WTC11 (cell line): ENCODE results near the gene HES5. TPM values are rescaled to one million over a fixed set of nuclear protein-coding genes. Genes with fewer than 3 reads are reported as not detected.
A peak's percentile ranks its signal among the peaks of the same experiment; 100 is the strongest.

ENCODE experiments used
- ATAC-seq: fragments of 200-7000 bp; cut with Tn5 transposase; 2 replicates; pipeline ENCODE4 v1.10.0; 2021; ENCODE audit warnings: mild to moderate bottlenecking, moderate library complexity
- CTCF ChIA-PET: fragments of 300-600 bp; sonication (Branson Sonifier 250); formaldehyde crosslinking; loops from one replicate; lab custom pipeline; 2021; ENCODE audit warnings: antibody characterized with exemption; lab: Charles Lee
- POLR2A ChIA-PET: fragments of 350-600 bp; sonication (Branson Sonifier 250); formaldehyde crosslinking; loops from one replicate; lab custom pipeline; 2021; ENCODE audit warnings: antibody characterized with exemption; lab: Charles Lee
- DNase-seq: peaks from one replicate; pipeline ENCODE4 v3.0.0; 2021; ENCODE audit warnings: low spot score
- H3K27ac Mint-ChIP-seq: 2 replicates; pipeline ENCODE4 v1.8.0; 2021; ENCODE audit warnings: mixed read lengths
- H3K27me3 Mint-ChIP-seq: 2 replicates; pipeline ENCODE4 v1.8.0; 2021; ENCODE audit warnings: low read depth, mild to moderate bottlenecking, moderate library complexity, mixed read lengths
- H3K36me3 Mint-ChIP-seq: 2 replicates; pipeline ENCODE4 v1.8.0; 2021; ENCODE audit warnings: mixed read lengths
- H3K4me1 Mint-ChIP-seq: 2 replicates; pipeline ENCODE4 v1.8.0; 2022; ENCODE audit warnings: mixed read lengths
- H3K4me3 Mint-ChIP-seq: 2 replicates; pipeline ENCODE4 v1.8.0; 2021; ENCODE audit warnings: mild to moderate bottlenecking, moderate library complexity, mixed read lengths
- H3K9me3 Mint-ChIP-seq: 2 replicates; pipeline ENCODE4 v1.8.0; 2021; ENCODE audit warnings: mixed read lengths
- ARID4B ChIP-seq: sonication (generic); formaldehyde crosslinking; IDR thresholded peaks from 2 replicates; pipeline ENCODE4 v1.8.0; 2023; ENCODE audit warnings: missing genetic modification reagents, mild to moderate bottlenecking, borderline replicate concordance
- CREB1 ChIP-seq: sonication (generic); formaldehyde crosslinking; IDR thresholded peaks from 2 replicates; pipeline ENCODE4 v1.8.0; 2023; ENCODE audit warnings: mild to moderate bottlenecking, missing genetic modification reagents
- EMX1 ChIP-seq: fragments of 250-450 bp; sonication (Bioruptor Pico); IDR thresholded peaks from 2 replicates; pipeline ENCODE4 v1.8.0; 2021; ENCODE audit warnings: mild to moderate bottlenecking
- JAZF1 ChIP-seq: fragments of 250-450 bp; sonication (Bioruptor Pico); IDR thresholded peaks from 2 replicates; pipeline ENCODE4 v1.9.0; 2021; ENCODE audit warnings: moderate library complexity, mild to moderate bottlenecking, inconsistent platforms
- NFE2L1 ChIP-seq: sonication (generic); formaldehyde crosslinking; IDR thresholded peaks from 2 replicates; pipeline ENCODE4 v1.8.1; 2023; ENCODE audit warnings: missing genetic modification reagents
- ZNF423 ChIP-seq: fragments of 250-450 bp; sonication (Bioruptor Pico); IDR thresholded peaks from 2 replicates; pipeline ENCODE4 v2.1.2; 2022; ENCODE audit warnings: mild to moderate bottlenecking, moderate library complexity
- ZSCAN18 ChIP-seq: fragments of 250-450 bp; sonication (Bioruptor Pico); IDR thresholded peaks from 2 replicates; pipeline ENCODE4 v2.1.2; 2022; ENCODE audit warnings: mild to moderate bottlenecking, moderate library complexity
- total RNA-seq: library from RNA; stranded (reverse); gene quantifications from 3 replicates; pipeline ENCODE4 v1.2.3, GENCODE V29; 2021
- TF ChIP-seq, protein P1 (sequence below): fragments of 250-450 bp; sonication (Bioruptor Pico); IDR thresholded peaks from 2 replicates; pipeline ENCODE4 v1.8.0; 2021; ENCODE audit warnings: mild to moderate bottlenecking
- TF ChIP-seq, protein P2 (sequence below): sonication (generic); formaldehyde crosslinking; IDR thresholded peaks from 2 replicates; pipeline ENCODE4 v1.8.1; 2022; ENCODE audit warnings: missing genetic modification reagents, borderline replicate concordance
- TF ChIP-seq, protein P3 (sequence below): sonication (generic); formaldehyde crosslinking; IDR thresholded peaks from 2 replicates; pipeline ENCODE4 v1.8.1; 2023; ENCODE audit warnings: mild to moderate bottlenecking, missing genetic modification reagents, borderline replicate concordance

The HES5 gene
- total RNA-seq, 1 experiment from 2014 or later, result not detected

- DNase-seq (no peak), ATAC-seq (no peak)
- H3K9me3 Mint-ChIP-seq, result no peaks in the 10 kb centered on the region
- ChIA-PET POLR2A (no interaction called here), CTCF (interaction anchor here (0.6 to 1.6 kb wide), 7 partner anchors 9 to 279 kb away, joined by 3 to 8 read pairs (median 4); no protein-coding TSS in a partner anchor)
- H3K27ac Mint-ChIP-seq, result no peak overlapping the region
- no peak overlapping the region for H3K4me3 Mint-ChIP-seq
- no peaks in the 10 kb centered on the region for H3K36me3 Mint-ChIP-seq
- peaks cover 4% of the 10 kb centered on the region; the same call in 1 of the 2 replicates for H3K4me1 Mint-ChIP-seq
- no peaks in the 10 kb centered on the region for H3K27me3 Mint-ChIP-seq
- no peak for TF ChIP-seq ZSCAN18
- TF ChIP-seq EMX1 (CRISPR knock-in tag), result no peak
- TF ChIP-seq, protein P1, sequence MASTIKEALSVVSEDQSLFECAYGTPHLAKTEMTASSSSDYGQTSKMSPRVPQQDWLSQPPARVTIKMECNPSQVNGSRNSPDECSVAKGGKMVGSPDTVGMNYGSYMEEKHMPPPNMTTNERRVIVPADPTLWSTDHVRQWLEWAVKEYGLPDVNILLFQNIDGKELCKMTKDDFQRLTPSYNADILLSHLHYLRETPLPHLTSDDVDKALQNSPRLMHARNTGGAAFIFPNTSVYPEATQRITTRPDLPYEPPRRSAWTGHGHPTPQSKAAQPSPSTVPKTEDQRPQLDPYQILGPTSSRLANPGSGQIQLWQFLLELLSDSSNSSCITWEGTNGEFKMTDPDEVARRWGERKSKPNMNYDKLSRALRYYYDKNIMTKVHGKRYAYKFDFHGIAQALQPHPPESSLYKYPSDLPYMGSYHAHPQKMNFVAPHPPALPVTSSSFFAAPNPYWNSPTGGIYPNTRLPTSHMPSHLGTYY, result no peak
- TF ChIP-seq, protein P2, sequence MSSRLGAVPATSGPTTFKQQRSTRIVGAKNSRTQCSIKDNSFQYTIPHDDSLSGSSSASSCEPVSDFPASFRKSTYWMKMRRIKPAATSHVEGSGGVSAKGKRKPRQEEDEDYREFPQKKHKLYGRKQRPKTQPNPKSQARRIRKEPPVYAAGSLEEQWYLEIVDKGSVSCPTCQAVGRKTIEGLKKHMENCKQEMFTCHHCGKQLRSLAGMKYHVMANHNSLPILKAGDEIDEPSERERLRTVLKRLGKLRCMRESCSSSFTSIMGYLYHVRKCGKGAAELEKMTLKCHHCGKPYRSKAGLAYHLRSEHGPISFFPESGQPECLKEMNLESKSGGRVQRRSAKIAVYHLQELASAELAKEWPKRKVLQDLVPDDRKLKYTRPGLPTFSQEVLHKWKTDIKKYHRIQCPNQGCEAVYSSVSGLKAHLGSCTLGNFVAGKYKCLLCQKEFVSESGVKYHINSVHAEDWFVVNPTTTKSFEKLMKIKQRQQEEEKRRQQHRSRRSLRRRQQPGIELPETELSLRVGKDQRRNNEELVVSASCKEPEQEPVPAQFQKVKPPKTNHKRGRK (CRISPR knock-in tag), result no peak
- TF ChIP-seq, protein P3, sequence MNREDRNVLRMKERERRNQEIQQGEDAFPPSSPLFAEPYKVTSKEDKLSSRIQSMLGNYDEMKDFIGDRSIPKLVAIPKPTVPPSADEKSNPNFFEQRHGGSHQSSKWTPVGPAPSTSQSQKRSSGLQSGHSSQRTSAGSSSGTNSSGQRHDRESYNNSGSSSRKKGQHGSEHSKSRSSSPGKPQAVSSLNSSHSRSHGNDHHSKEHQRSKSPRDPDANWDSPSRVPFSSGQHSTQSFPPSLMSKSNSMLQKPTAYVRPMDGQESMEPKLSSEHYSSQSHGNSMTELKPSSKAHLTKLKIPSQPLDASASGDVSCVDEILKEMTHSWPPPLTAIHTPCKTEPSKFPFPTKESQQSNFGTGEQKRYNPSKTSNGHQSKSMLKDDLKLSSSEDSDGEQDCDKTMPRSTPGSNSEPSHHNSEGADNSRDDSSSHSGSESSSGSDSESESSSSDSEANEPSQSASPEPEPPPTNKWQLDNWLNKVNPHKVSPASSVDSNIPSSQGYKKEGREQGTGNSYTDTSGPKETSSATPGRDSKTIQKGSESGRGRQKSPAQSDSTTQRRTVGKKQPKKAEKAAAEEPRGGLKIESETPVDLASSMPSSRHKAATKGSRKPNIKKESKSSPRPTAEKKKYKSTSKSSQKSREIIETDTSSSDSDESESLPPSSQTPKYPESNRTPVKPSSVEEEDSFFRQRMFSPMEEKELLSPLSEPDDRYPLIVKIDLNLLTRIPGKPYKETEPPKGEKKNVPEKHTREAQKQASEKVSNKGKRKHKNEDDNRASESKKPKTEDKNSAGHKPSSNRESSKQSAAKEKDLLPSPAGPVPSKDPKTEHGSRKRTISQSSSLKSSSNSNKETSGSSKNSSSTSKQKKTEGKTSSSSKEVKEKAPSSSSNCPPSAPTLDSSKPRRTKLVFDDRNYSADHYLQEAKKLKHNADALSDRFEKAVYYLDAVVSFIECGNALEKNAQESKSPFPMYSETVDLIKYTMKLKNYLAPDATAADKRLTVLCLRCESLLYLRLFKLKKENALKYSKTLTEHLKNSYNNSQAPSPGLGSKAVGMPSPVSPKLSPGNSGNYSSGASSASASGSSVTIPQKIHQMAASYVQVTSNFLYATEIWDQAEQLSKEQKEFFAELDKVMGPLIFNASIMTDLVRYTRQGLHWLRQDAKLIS (CRISPR knock-in tag), result no peak
- no peak for TF ChIP-seq CREB1 (CRISPR knock-in tag)
- no peak for TF ChIP-seq NFE2L1 (CRISPR knock-in tag)
These were observed 26.8 kb upstream of the HES5 start for GRCh38 chr1:2556678-2557481.

GRCh38 chr1:2556277-2556677 is 26.2 kb upstream of the HES5 start, which contains the start of gene TNFRSF14:
TNFRSF14 (plus strand) TSS chr1:2556371; CDS start chr1:2556665, 294 bp downstream.
- ATAC-seq (no peak), DNase-seq (no peak)
- H3K4me3 Mint-ChIP-seq, result no peak within 1 kb of the TSS
- peaks cover 4% of the 10 kb centered on the region; the same call in 1 of the 2 replicates for H3K4me1 Mint-ChIP-seq
- H3K27me3 Mint-ChIP-seq, result no peaks in the 10 kb centered on the region
- H3K27ac Mint-ChIP-seq, result no peak within 1 kb of the TSS
- H3K9me3 Mint-ChIP-seq, result no peaks in the 10 kb centered on the region
- TF ChIP-seq ZNF423, result peak; percentile 96
- TF ChIP-seq ARID4B (CRISPR knock-in tag), result no peak
- TF ChIP-seq JAZF1 (CRISPR knock-in tag), result no peak
- ChIA-PET CTCF (interaction anchor here (0.6 to 1.6 kb wide), 7 partner anchors 9 to 280 kb away, joined by 3 to 8 read pairs (median 4); no protein-coding TSS in a partner anchor), POLR2A (no interaction called here)
- H3K36me3 Mint-ChIP-seq, result no peaks in the 10 kb centered on the region
